Measurements from ENCODE around the gene BRIP1.

- TF ChIP-seq OVOL2 (CRISPR knock-in tag; IDR thresholded peaks at IDR 0.05; ENCODE audit: borderline replicate concordance) (no peak), MAX (CRISPR knock-in tag; IDR thresholded peaks at IDR 0.05) (no peak), ZNF232 (CRISPR knock-in tag; IDR thresholded peaks at IDR 0.05) (no peak), TEAD4 (CRISPR knock-in tag; IDR thresholded peaks at IDR 0.05) (no peak)
Measured at GRCh38 chr17:61817452-61817851, 45.9 kb downstream of the BRIP1 start.
